ENCODE data around the gene CCDC88B. TPM values are rescaled to one million over a fixed set of nuclear protein-coding genes. Genes with fewer than 3 reads are reported as not detected.

CCDC88B gene
- polyA plus RNA-seq, 1 donor from 2014 or later, result 1.3 TPM

GRCh38 chr11:64334764-64335735 lies 5.0 kb upstream of the CCDC88B start:
- Histone ChIP-seq H3K9me2 (ENCODE audit: insufficient read depth, low read length) (no peaks in the 10 kb centered on the region), H2AFZ (ENCODE audit: low read depth, low read length) (no peak overlapping the region), H3K9me3 (ENCODE audit: low read length) (no peaks in the 10 kb centered on the region), H3K79me2 (replicated peaks; ENCODE audit: insufficient read depth, low read length) (no peaks in the 10 kb centered on the region), H3K27me3 (ENCODE audit: insufficient read depth, low read depth, low read length) (no peaks in the 10 kb centered on the region), H3K36me3 (ENCODE audit: insufficient read depth, low read length) (no peaks in the 10 kb centered on the region), H4K20me1 (ENCODE audit: insufficient read depth) (no peaks in the 10 kb centered on the region), H3F3A (ENCODE audit: insufficient read depth, low read length, poor library complexity, severe bottlenecking) (no peaks in the 10 kb centered on the region), H3K27ac (ENCODE audit: low read length) (no peak overlapping the region), H3K9ac (ENCODE audit: low read length) (no peak overlapping the region), H3K4me3 (ENCODE audit: low read length) (no peak overlapping the region), H3K4me2 (ENCODE audit: low read length) (no peak overlapping the region)
- no peak for TF ChIP-seq EP300 (conservative IDR thresholded peaks at IDR 0.05; ENCODE audit: poor library complexity, severe bottlenecking)
- TF ChIP-seq POLR2AphosphoS5 (IDR thresholded peaks at IDR 0.05), result no peak
- TF ChIP-seq CTCF (IDR thresholded peaks at IDR 0.05; ENCODE audit: poor library complexity, severe bottlenecking), result no peak
- TF ChIP-seq SMC3 (conservative IDR thresholded peaks at IDR 0.05; ENCODE audit: poor library complexity), result no peak
- TF ChIP-seq, protein P1, sequence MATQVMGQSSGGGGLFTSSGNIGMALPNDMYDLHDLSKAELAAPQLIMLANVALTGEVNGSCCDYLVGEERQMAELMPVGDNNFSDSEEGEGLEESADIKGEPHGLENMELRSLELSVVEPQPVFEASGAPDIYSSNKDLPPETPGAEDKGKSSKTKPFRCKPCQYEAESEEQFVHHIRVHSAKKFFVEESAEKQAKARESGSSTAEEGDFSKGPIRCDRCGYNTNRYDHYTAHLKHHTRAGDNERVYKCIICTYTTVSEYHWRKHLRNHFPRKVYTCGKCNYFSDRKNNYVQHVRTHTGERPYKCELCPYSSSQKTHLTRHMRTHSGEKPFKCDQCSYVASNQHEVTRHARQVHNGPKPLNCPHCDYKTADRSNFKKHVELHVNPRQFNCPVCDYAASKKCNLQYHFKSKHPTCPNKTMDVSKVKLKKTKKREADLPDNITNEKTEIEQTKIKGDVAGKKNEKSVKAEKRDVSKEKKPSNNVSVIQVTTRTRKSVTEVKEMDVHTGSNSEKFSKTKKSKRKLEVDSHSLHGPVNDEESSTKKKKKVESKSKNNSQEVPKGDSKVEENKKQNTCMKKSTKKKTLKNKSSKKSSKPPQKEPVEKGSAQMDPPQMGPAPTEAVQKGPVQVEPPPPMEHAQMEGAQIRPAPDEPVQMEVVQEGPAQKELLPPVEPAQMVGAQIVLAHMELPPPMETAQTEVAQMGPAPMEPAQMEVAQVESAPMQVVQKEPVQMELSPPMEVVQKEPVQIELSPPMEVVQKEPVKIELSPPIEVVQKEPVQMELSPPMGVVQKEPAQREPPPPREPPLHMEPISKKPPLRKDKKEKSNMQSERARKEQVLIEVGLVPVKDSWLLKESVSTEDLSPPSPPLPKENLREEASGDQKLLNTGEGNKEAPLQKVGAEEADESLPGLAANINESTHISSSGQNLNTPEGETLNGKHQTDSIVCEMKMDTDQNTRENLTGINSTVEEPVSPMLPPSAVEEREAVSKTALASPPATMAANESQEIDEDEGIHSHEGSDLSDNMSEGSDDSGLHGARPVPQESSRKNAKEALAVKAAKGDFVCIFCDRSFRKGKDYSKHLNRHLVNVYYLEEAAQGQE (IDR thresholded peaks at IDR 0.05; ENCODE audit: borderline replicate concordance), result no peak
- no peak for TF ChIP-seq RAD21 (conservative IDR thresholded peaks at IDR 0.05)

GRCh38 chr11:64337538-64338249 lies 2.3 kb upstream of the CCDC88B start:
- H3K4me2 ChIP-seq (ENCODE audit: low read length), result no peak overlapping the region
- H3K27ac ChIP-seq (ENCODE audit: low read length), result no peak overlapping the region
- H4K20me1 ChIP-seq (ENCODE audit: insufficient read depth), result no peaks in the 10 kb centered on the region
- no peaks in the 10 kb centered on the region for H3K27me3 ChIP-seq (ENCODE audit: insufficient read depth, low read depth, low read length)
- no peaks in the 10 kb centered on the region for H3K9me2 ChIP-seq (ENCODE audit: insufficient read depth, low read length)
- H3K9ac ChIP-seq (ENCODE audit: low read length), result no peak overlapping the region
- H3F3A ChIP-seq (ENCODE audit: insufficient read depth, low read length, poor library complexity, severe bottlenecking), result no peaks in the 10 kb centered on the region
- H3K79me2 ChIP-seq (replicated peaks; ENCODE audit: insufficient read depth, low read length), result no peaks in the 10 kb centered on the region
- H3K4me3 ChIP-seq (ENCODE audit: low read length), result no peak overlapping the region
- no peaks in the 10 kb centered on the region for H3K9me3 ChIP-seq (ENCODE audit: low read length)
- TF ChIP-seq, protein P1 (IDR thresholded peaks at IDR 0.05; ENCODE audit: borderline replicate concordance), result no peak
- TF ChIP-seq TAF1 (IDR thresholded peaks at IDR 0.05; ENCODE audit: low read depth), result no peak
- TF ChIP-seq POLR2AphosphoS5 (IDR thresholded peaks at IDR 0.05), result no peak
- no peaks in the 10 kb centered on the region for H3K36me3 ChIP-seq (ENCODE audit: insufficient read depth, low read length)
- H2AFZ ChIP-seq (ENCODE audit: low read depth, low read length), result no peak overlapping the region

All from neural cell (in vitro differentiated cells).